ENCODE results near the gene IGLON5. TPM values are rescaled to one million over a fixed set of nuclear protein-coding genes. Genes with fewer than 3 reads are reported as not detected.

Gene IGLON5
- total RNA-seq, 2 donors from 2014 or later: 12.6 TPM; not detected in 1

DNA sequence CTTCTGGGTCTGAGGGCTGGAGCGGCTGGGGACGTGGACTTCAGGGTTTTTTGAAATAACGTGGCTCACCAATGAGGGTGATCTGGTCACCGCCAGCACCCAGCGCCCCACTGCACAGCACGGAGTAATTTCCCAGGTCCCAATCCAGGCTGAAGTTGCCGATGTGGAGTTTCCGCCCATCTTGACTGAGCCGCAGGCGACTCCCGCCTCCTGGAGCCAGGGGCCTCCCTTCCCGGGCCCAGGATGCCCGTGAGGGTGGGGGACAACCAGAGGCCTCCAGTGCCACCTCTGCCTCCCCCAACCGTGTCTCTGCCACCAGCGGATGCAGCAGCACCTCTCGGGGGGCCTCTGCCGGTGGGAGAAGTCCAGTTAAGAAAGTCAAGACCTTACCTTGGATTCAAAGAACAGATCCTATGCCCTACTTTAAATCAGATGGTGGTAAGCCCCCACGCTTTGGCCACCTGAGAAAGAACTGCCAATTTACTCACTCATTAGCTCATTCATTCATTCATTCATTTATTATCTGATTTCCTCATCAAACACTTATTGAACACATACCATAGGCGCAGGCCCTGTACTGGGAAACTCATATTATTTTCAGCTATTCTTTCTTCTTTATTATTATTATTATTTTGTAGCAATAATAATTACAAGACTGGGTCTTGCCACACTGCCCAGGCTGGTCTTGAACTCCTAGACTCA, 26.6 kb downstream of the IGLON5 start:
- WGBS: 83% methylated on average over 19 of the region's 19 CpGs
- Histone ChIP-seq H3K4me1 (replicated peaks) (no peaks in the 10 kb centered on the region), H3K4me3 (no peak overlapping the region), H3K27me3 (replicated peaks; ENCODE audit: insufficient read depth) (no peaks in the 10 kb centered on the region), H3K27ac (no peak overlapping the region), H3K9me3 (no peaks in the 10 kb centered on the region), H3K36me3 (no peaks in the 10 kb centered on the region)
- intact Hi-C loops (cut with DNase I): loop anchor here (5.0 kb wide), 3 partner anchors 54 to 319 kb away; partner anchors contain the start of genes C19orf84 and ZNF175
- TF ChIP-seq POLR2AphosphoS5 (IDR thresholded peaks at IDR 0.05): no peak
- TF ChIP-seq, protein P1, sequence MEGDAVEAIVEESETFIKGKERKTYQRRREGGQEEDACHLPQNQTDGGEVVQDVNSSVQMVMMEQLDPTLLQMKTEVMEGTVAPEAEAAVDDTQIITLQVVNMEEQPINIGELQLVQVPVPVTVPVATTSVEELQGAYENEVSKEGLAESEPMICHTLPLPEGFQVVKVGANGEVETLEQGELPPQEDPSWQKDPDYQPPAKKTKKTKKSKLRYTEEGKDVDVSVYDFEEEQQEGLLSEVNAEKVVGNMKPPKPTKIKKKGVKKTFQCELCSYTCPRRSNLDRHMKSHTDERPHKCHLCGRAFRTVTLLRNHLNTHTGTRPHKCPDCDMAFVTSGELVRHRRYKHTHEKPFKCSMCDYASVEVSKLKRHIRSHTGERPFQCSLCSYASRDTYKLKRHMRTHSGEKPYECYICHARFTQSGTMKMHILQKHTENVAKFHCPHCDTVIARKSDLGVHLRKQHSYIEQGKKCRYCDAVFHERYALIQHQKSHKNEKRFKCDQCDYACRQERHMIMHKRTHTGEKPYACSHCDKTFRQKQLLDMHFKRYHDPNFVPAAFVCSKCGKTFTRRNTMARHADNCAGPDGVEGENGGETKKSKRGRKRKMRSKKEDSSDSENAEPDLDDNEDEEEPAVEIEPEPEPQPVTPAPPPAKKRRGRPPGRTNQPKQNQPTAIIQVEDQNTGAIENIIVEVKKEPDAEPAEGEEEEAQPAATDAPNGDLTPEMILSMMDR (IDR thresholded peaks at IDR 0.05): no peak
- no peak for TF ChIP-seq POLR2A (IDR thresholded peaks at IDR 0.05)
- no peak for DNase-seq (ENCODE audit: low spot score)

DNA sequence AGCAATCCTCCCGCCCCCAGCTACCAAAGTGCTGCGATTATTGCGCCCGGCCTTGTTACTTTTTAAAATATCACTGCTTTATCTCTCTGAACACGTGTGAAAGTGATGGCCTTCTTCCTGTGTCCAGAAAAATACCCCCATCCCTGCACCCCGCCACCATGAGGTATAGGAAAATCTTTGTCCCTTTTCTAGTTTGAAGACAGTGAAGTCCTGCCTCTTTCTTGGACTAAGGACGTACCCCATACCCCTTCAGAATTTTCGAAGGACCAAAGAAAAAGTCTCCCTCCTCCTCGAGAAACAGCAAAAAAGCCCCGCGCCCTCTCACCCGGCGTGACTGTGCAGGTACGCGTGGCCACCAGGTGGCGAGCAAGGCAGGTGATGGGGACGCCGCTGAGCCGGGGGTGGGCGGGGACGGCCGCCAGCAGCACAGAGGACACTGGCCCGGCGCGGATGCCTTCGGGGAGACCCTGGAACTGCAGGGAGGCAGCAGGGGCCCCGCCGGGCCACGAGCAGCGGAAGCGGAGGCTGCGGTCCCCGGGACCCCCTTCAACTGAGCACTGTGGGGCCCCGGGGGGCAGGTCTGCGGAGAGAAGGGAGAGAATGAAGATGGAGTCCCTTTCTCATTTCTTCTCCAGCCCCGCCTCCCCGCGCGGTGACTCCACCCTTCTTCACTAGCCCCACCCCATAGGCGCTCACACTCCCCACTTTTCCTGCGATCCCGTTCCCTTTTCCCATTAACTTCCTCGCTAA, 27.3 kb downstream of the IGLON5 start:
- WGBS: 5% methylated on average over 42 of the region's 43 CpGs
- TF ChIP-seq POLR2AphosphoS5 (IDR thresholded peaks at IDR 0.05) (peak; percentile 36), POLR2A (IDR thresholded peaks at IDR 0.05) (peak; percentile 25)
- TF ChIP-seq, protein P1 (IDR thresholded peaks at IDR 0.05): peak; percentile 85 to 91 (median 86)
- intact Hi-C loops (cut with DNase I): loop anchor here (5.0 kb wide), 3 partner anchors 54 to 319 kb away; partner anchors contain the start of genes C19orf84 and ZNF175
- Histone ChIP-seq H3K27me3 (replicated peaks; ENCODE audit: insufficient read depth) (no peaks in the 10 kb centered on the region), H3K36me3 (no peaks in the 10 kb centered on the region), H3K4me1 (replicated peaks) (no peaks in the 10 kb centered on the region), H3K4me3 (peak overlapping the region; percentile 43 to 52), H3K27ac (peak overlapping the region; percentile 53 to 58), H3K9me3 (no peaks in the 10 kb centered on the region)
- peak; percentile 75 for DNase-seq (ENCODE audit: low spot score)

DNA sequence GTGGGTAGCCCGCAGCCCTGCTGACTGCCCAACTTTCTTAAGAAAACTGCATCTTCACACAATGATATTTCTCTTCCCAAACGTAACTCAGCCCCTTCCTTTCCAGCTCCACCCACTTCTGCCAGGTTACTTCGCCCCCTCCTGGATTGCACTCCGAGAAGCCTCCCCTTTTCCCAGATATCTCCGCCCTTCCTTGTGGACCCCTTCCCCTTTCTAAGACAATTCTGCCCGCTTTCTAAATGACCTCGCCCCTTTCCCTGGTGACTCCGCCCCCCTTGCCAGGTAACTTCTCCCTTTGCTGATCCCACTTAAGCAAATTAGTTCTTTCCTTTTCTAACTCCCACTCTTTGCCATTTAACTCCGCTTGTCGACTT, 27.9 kb downstream of the IGLON5 start:
- TF ChIP-seq POLR2A (IDR thresholded peaks at IDR 0.05) (no peak), POLR2AphosphoS5 (IDR thresholded peaks at IDR 0.05) (no peak)
- TF ChIP-seq, protein P1 (IDR thresholded peaks at IDR 0.05): no peak
- H3K9me3 ChIP-seq: no peaks in the 10 kb centered on the region
- no peaks in the 10 kb centered on the region for H3K36me3 ChIP-seq
- no peak for DNase-seq (ENCODE audit: low spot score)
- under 1% methylated on average over 10 of the region's 10 CpGs for WGBS
- peak overlapping the region; percentile 43 to 52 for H3K4me3 ChIP-seq
- no peaks in the 10 kb centered on the region for H3K4me1 ChIP-seq (replicated peaks)
- intact Hi-C loops (cut with DNase I): loop anchor here (5.0 kb wide), 3 partner anchors 53 to 318 kb away; partner anchors contain the start of genes C19orf84 and ZNF175
- H3K27ac ChIP-seq: peak overlapping the region; percentile 53 to 58
- H3K27me3 ChIP-seq (replicated peaks; ENCODE audit: insufficient read depth): no peaks in the 10 kb centered on the region

DNA sequence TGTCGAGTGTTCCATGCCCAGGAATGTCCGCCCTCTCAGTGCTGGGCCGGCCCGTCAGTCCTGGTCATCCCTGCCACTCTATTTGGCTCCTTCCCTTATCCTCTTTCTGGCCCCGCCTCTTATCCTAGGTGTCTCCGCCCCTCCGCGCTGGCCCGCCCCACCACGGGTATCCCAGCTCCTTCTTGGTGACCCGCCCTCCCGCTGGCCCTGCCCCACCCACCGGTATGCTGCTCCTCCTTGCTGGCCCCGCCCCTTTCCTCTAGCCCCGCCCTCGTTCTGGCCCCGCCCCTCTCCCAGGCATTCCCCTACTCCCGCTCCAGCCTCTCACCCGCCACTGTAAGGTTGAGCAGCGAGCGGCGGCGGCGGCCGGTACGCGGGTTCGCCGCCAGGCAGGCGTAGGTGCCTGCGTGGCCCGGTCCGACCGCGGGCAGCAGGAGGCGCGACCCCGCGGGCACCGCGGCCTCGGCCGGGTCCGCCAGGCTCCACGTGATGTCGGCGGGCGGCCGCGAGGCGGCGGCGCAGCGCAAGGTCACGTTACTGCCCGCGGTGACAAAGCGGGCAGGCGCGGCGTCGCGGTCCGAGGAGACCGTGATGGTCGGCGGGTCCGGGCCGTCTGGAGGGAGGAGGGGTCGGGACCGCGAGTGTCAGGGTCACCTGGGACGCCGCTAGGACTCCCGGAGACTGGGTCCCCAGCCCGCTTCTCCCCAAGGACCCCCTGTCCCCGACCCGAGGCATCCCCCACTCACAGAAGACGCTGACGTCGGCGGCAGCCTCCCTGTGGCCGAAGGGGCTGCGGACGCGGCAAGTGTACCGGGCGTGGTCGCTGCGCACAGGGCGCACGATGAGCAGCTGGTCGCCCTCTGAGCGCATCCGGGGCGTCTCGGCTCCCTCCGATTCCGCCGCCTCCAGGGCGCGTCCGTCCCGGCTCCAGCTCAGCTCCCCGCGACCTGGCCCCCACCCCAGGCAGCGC, 28.5 kb downstream of the IGLON5 start:
- peak; percentile 39 for TF ChIP-seq POLR2A (IDR thresholded peaks at IDR 0.05)
- TF ChIP-seq, protein P1 (IDR thresholded peaks at IDR 0.05): peak in 2 of 4 experiments; percentile 45 to 74
- TF ChIP-seq POLR2AphosphoS5 (IDR thresholded peaks at IDR 0.05): peak; percentile 60
- Histone ChIP-seq H3K27ac (peak overlapping the region; percentile 53 to 58), H3K9me3 (no peaks in the 10 kb centered on the region), H3K27me3 (replicated peaks; ENCODE audit: insufficient read depth) (no peaks in the 10 kb centered on the region), H3K4me3 (peak overlapping the region; percentile 43 to 52), H3K4me1 (replicated peaks) (no peaks in the 10 kb centered on the region), H3K36me3 (no peaks in the 10 kb centered on the region)
- DNase-seq (ENCODE audit: low spot score): peak; percentile 97
- intact Hi-C loops (cut with DNase I): loop anchor here (2.0 to 5.0 kb wide), 4 partner anchors 27 to 317 kb away; partner anchors contain the start of genes C19orf84, ETFB and ZNF175
- WGBS: 1% methylated on average over 98 of the region's 107 CpGs

Data from prostate gland (tissue), 2 donors.